ENCODE data around the gene C2orf69. TPM values are rescaled to one million over a fixed set of nuclear protein-coding genes. Genes with fewer than 3 reads are reported as not detected.

C2orf69 gene
- total RNA-seq, 4 donors from 2014 or later: 8.5 to 12.3 (median 9.0) TPM

- no peak overlapping the region for H3K4me3 ChIP-seq
These were observed 55.3 kb downstream of the C2orf69 start for GRCh38 chr2:199966405-199966804.

GRCh38 chr2:199966976-199967375, 55.9 kb downstream of the C2orf69 start:
- H3K36me3 ChIP-seq: peaks cover 0 to 57% (median 0%) of the 10 kb centered on the region in 3 donors
- H3K9me3 ChIP-seq: no peaks in the 10 kb centered on the region
- H3K4me3 ChIP-seq: no peak overlapping the region
- H3K27me3 ChIP-seq: no peaks in the 10 kb centered on the region
- DNase-seq: no peak
- TF ChIP-seq POLR2A (IDR thresholded peaks at IDR 0.05) (no peak), CTCF (IDR thresholded peaks at IDR 0.05) (no peak)
- H3K4me1 ChIP-seq: no peaks in the 10 kb centered on the region
- H3K27ac ChIP-seq: no peak overlapping the region

More at GRCh38 chr2:199966405-199966804, 55.3 kb downstream of the C2orf69 start:
- H3K27ac ChIP-seq: no peak overlapping the region
- H3K4me1 ChIP-seq: no peaks in the 10 kb centered on the region
- DNase-seq: no peak
- H3K9me3 ChIP-seq: no peaks in the 10 kb centered on the region
- TF ChIP-seq CTCF (IDR thresholded peaks at IDR 0.05) (no peak), POLR2A (IDR thresholded peaks at IDR 0.05) (no peak)
- no peaks in the 10 kb centered on the region for H3K27me3 ChIP-seq
- H3K36me3 ChIP-seq: peaks cover 0 to 63% (median 0%) of the 10 kb centered on the region in 3 donors

- Histone ChIP-seq H3K36me3 (peaks cover 0 to 48% (median 0%) of the 10 kb centered on the region in 3 donors), H3K4me1 (peaks cover 0 to 4% (median 0%) of the 10 kb centered on the region in 4 donors), H3K27me3 (no peaks in the 10 kb centered on the region), H3K27ac (no peak overlapping the region), H3K4me3 (no peak overlapping the region), H3K9me3 (no peaks in the 10 kb centered on the region)
- TF ChIP-seq POLR2A (IDR thresholded peaks at IDR 0.05) (no peak), CTCF (IDR thresholded peaks at IDR 0.05) (no peak)
- no peak for DNase-seq
These were observed 57.0 kb downstream of the C2orf69 start for GRCh38 chr2:199968126-199968525.

- no peak for TF ChIP-seq POLR2A (IDR thresholded peaks at IDR 0.05)
- TF ChIP-seq CTCF (IDR thresholded peaks at IDR 0.05): no peak
- no peaks in the 10 kb centered on the region for H3K27me3 ChIP-seq
- H3K9me3 ChIP-seq: no peaks in the 10 kb centered on the region
- DNase-seq: no peak
- peaks cover 0 to 9% (median 0%) of the 10 kb centered on the region in 3 donors for H3K36me3 ChIP-seq
- peak overlapping the region in 1 of 4 donors; percentile 27 for H3K27ac ChIP-seq
- H3K4me3 ChIP-seq: no peak overlapping the region
- peaks cover 0 to 4% (median 0%) of the 10 kb centered on the region in 4 donors for H3K4me1 ChIP-seq
These were observed 61.1 kb downstream of the C2orf69 start for GRCh38 chr2:199972088-199972626.

- H3K27ac ChIP-seq: no peak overlapping the region
- H3K36me3 ChIP-seq: no peaks in the 10 kb centered on the region
- TF ChIP-seq CTCF (IDR thresholded peaks at IDR 0.05) (peak in 4 of 6 experiments; percentile 30 to 81 (median 68)), POLR2A (IDR thresholded peaks at IDR 0.05) (no peak)
- no peaks in the 10 kb centered on the region for H3K27me3 ChIP-seq
- H3K4me3 ChIP-seq: no peak overlapping the region
- peaks cover 0 to 4% (median 0%) of the 10 kb centered on the region in 4 donors for H3K4me1 ChIP-seq
- DNase-seq: no peak
- no peaks in the 10 kb centered on the region for H3K9me3 ChIP-seq
These were observed 62.6 kb downstream of the C2orf69 start for GRCh38 chr2:199973703-199974102.

Measured in Peyer's patch (tissue), 4 donors.